Ishikawa (cell line): ENCODE data around the gene PXN.

Source experiments
- EP300 ChIP-seq: IDR thresholded peaks from 2 replicates; pipeline ENCODE4 v1.6.1; 2012; ENCODE audit warnings: borderline replicate concordance
- TCF12 ChIP-seq: IDR thresholded peaks from 2 replicates; pipeline ENCODE4 v1.6.1; 2012; ENCODE audit warnings: low read depth

GRCh38 chr12:120222288-120222832 is 43.2 kb downstream of the PXN start:
- TF ChIP-seq EP300 (no peak), TCF12 (no peak)
